MCF 10A (cell line): ENCODE measurements around the gene WDFY2. TPM values are rescaled to one million over a fixed set of nuclear protein-coding genes. Genes with fewer than 3 reads are reported as not detected.
"Not testable (repeated sequence)": the region's sequence is repeated elsewhere in the genome, so short reads cannot be mapped to it uniquely, and the experiment has no call there.

ENCODE experiments used
- BruUV-seq: library from RNA; stranded (reverse); fragments of 400-500 nt; replicated peaks from 2 replicates; lab custom pipeline; 2021; lab: Mats Ljungman, UMichigan
- CTCF ChIA-PET: fragments of 300-600 bp; sonication (Branson Sonifier 250); formaldehyde crosslinking; extraction: SDS; loops from one replicate; lab custom pipeline; 2021; ENCODE audit warnings: antibody characterized with exemption, inconsistent platforms; lab: Yijun Ruan, JAX
- POLR2A ChIA-PET: fragments of 300-600, 350-650 bp; sonication (Branson Sonifier 250); formaldehyde crosslinking; extraction: SDS; loops from one replicate; lab custom pipeline; 2020; ENCODE audit warnings: antibody characterized with exemption, inconsistent platforms; lab: Yijun Ruan, JAX
- DNase-seq: peaks from one replicate; pipeline ENCODE4 v3.0.0-alpha.2; 2018; ENCODE audit not compliant: unreplicated experiment
- H3K27ac Mint-ChIP-seq: one replicate; pipeline ENCODE4 v1.8.0; 2022; ENCODE audit warnings: mild to moderate bottlenecking, low read depth, mixed read lengths; ENCODE audit not compliant: unreplicated experiment
- H3K27me3 Mint-ChIP-seq: one replicate; pipeline ENCODE4 v1.8.0; 2022; ENCODE audit warnings: mixed read lengths; ENCODE audit not compliant: insufficient read depth, unreplicated experiment
- H3K36me3 Mint-ChIP-seq: one replicate; pipeline ENCODE4 v1.8.0; 2022; ENCODE audit warnings: mild to moderate bottlenecking, moderate library complexity, mixed read lengths; ENCODE audit not compliant: insufficient read depth, unreplicated experiment
- H3K4me1 Mint-ChIP-seq: one replicate; pipeline ENCODE4 v1.8.0; 2022; ENCODE audit warnings: mixed read lengths; ENCODE audit not compliant: insufficient read depth, unreplicated experiment
- H3K4me3 Mint-ChIP-seq: one replicate; pipeline ENCODE4 v1.8.0; 2022; ENCODE audit warnings: mild to moderate bottlenecking, moderate library complexity, mixed read lengths; ENCODE audit not compliant: unreplicated experiment
- H3K9me3 Mint-ChIP-seq: one replicate; pipeline ENCODE4 v1.8.0; 2022; ENCODE audit warnings: mixed read lengths; ENCODE audit not compliant: unreplicated experiment
- intact Hi-C: fragments of 100-400 bp; cut with micrococcal nuclease; formaldehyde crosslinking; loops from 2 replicates; pipeline ENCODE4 v1.14.1; 2022
- total RNA-seq: library from RNA; stranded (reverse); gene quantifications from 2 replicates; pipeline ENCODE4 v1.2.3, GENCODE V29; 2022
- TF ChIP-seq, protein P1 (sequence below): fragments of 200-600 bp; IDR thresholded peaks from one replicate; pipeline ENCODE4 v1.8.0; 2022; ENCODE audit warnings: antibody characterized with exemption, mild to moderate bottlenecking; ENCODE audit not compliant: unreplicated experiment

The WDFY2 gene
- total RNA-seq, 1 experiment from 2014 or later: 56.2 TPM

DNA sequence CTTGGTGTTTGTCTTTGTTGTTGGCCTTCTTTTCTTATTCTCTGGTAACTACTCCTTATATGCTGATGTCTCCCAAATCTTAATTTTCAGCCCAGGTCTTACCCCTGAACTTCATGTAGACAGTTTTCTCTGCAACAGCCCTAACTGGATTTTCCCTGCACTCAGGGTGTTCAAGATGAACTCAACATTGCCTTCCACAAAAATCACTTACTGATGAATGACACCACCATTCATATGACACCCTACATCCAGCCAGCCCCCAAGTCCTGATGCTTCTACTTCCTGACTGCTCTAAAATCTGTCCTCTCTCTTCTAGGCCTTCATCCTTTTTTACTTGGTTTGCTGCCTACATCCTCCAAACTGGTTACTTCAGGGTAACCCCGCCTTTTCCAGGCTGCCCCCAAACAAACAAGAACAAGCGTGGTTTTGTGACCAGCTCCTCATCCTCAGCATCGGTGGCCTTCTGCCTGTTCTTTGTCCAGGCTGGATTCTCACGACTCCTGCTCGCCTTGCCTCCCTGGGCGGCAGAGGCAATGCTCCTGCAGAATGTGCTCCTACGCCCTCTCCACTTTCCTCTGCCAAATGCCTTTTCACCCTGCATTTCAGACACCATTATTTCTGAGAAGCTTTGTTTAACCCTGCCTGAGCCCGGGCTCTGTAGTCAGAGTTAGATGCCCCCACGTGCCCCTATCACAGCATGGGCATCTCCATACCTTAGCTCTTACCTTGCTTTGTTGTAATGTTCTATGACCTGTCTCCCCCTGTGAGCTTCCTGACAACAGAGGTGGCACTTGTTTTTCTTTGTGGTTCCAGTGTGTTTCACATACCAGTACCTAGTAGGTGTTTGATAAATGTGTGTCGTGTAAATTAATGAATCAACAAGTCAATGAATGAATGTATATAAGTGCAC, 61.8 kb downstream of the WDFY2 start:
- peak overlapping the region; percentile 52 for H3K4me3 Mint-ChIP-seq
- peaks cover under 1% of the 10 kb centered on the region for H3K9me3 Mint-ChIP-seq
- H3K27ac Mint-ChIP-seq: peak overlapping the region; percentile 95
- ChIA-PET POLR2A (interaction anchor here (0.6 to 2.6 kb wide), 22 partner anchors 9 to 339 kb away, joined by 3 to 37 read pairs (median 5); partner anchors contain the start of gene INTS6), CTCF (interaction anchor here (0.5 kb wide), 1 partner anchor 724 kb away, joined by 3 read pairs; no protein-coding TSS in a partner anchor)
- TF ChIP-seq, protein P1, sequence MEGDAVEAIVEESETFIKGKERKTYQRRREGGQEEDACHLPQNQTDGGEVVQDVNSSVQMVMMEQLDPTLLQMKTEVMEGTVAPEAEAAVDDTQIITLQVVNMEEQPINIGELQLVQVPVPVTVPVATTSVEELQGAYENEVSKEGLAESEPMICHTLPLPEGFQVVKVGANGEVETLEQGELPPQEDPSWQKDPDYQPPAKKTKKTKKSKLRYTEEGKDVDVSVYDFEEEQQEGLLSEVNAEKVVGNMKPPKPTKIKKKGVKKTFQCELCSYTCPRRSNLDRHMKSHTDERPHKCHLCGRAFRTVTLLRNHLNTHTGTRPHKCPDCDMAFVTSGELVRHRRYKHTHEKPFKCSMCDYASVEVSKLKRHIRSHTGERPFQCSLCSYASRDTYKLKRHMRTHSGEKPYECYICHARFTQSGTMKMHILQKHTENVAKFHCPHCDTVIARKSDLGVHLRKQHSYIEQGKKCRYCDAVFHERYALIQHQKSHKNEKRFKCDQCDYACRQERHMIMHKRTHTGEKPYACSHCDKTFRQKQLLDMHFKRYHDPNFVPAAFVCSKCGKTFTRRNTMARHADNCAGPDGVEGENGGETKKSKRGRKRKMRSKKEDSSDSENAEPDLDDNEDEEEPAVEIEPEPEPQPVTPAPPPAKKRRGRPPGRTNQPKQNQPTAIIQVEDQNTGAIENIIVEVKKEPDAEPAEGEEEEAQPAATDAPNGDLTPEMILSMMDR: no peak
- H3K4me1 Mint-ChIP-seq: peaks cover 40% of the 10 kb centered on the region
- no TSS peak for BruUV-seq
- peaks cover 21% of the 10 kb centered on the region for H3K36me3 Mint-ChIP-seq
- DNase-seq: no peak
- intact Hi-C loops: loop anchor here (2.0 kb wide), 1 partner anchor 83 kb away; no protein-coding TSS in a partner anchor
- no peaks in the 10 kb centered on the region for H3K27me3 Mint-ChIP-seq

DNA sequence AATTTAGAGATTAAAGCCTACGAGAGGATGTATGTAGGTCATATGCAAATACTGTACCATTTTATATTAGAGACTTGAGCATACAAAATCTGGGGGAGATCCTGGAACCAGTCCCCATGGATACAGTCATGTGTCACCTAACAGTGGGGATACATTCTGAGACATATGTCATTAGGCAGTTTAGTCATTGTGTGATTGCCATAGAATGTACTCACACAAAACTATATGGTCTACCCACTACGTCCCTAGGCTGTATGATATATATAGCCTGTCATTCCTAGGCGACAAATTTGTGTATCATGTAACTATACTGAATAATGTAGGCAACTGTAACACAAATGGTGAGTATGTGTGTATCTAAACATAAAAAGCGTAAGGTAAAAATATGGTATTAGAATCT, 62.8 kb downstream of the WDFY2 start:
- ChIA-PET CTCF (no interaction called here), POLR2A (interaction anchor here (0.7 to 1.8 kb wide), 3 partner anchors 12 to 255 kb away, joined by 3 to 4 read pairs (median 3); no protein-coding TSS in a partner anchor)
- peaks cover 20% of the 10 kb centered on the region for H3K36me3 Mint-ChIP-seq
- H3K9me3 Mint-ChIP-seq: peaks cover 8% of the 10 kb centered on the region
- no TSS peak for BruUV-seq
- H3K4me3 Mint-ChIP-seq: no peak overlapping the region
- H3K27me3 Mint-ChIP-seq: no peaks in the 10 kb centered on the region
- no peak for DNase-seq
- peak overlapping the region; percentile 95 for H3K27ac Mint-ChIP-seq
- H3K4me1 Mint-ChIP-seq: peaks cover 46% of the 10 kb centered on the region
- intact Hi-C loops: no loop called here
- TF ChIP-seq, protein P1: no peak

DNA sequence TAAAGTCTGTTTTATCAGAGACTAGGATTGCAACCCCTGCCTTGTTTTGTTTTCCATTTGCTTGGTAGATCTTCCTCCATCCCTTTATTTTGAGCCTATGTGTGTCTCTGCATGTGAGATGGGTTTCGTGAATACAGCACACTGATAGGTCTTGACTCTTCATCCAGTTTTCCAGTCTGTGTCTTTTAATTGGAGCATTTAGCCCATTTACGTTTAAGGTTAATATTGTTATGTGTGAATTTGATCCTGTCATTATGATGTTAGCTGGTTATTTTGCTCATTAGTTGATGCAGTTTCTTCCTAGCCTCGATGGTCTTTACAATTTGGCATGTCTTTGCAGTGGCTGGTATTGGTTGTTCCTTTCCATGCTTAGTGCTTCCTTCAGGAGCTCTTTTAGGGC, 67.9 kb downstream of the WDFY2 start:
- H3K27me3 Mint-ChIP-seq, H3K27ac Mint-ChIP-seq, BruUV-seq, CTCF ChIA-PET, H3K4me3 Mint-ChIP-seq, DNase-seq, intact Hi-C loops, H3K4me1 Mint-ChIP-seq: not testable (repeated sequence)
- Mint-ChIP-seq H3K9me3 (peaks cover 28% of the 10 kb centered on the region), H3K36me3 (peaks cover 38% of the 10 kb centered on the region)
- POLR2A ChIA-PET: interaction anchor here (1.1 kb wide), 1 partner anchor 207 kb away, joined by 3 read pairs; no protein-coding TSS in a partner anchor

DNA sequence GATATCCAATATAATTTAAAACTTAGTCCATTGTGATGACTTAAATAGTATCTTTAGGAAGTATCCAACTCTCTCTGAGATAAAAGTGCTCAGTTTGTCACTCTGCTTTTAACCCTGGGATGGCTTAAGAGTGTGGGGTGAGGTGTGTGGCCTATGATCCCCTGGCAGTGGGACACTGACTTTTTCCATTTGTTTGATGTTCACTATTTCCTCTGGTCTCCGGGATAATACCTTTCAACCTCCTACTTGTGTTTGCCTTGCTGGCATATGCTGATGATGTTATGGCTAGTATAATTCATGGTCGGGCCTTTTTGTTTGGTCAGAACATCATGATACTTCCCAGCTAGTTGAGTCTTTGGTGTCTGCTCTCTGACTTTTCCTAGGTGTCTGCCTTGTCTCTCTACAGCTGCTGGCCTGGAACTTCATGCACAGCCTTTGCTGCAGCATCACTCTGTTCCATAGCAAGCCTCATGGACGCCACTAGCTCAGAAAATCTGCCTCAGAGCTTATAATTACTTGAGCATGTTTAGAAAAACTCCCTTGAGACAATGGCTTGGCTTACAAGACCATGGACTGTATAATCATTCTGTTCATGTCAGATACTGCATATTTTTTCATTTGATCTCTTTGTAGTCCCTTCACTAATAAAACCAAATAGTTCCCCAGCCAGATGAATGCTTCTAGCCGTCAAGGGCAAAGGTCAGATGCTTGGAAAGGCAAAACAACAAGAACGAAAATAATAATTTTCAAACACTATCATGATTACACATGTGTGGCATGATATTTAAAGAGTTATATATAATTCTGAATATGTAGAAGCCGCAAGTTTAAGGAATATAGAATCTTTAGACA, 75.2 kb downstream of the WDFY2 start:
- peaks cover 55% of the 10 kb centered on the region for H3K36me3 Mint-ChIP-seq
- DNase-seq: no peak
- intact Hi-C loops: no loop called here
- peaks cover 29% of the 10 kb centered on the region for H3K9me3 Mint-ChIP-seq
- CTCF ChIA-PET: interaction anchor here (0.6 to 1.1 kb wide), 2 partner anchors 21 to 24 kb away, joined by 3 to 4 read pairs; no protein-coding TSS in a partner anchor
- BruUV-seq: no TSS peak
- H3K27ac Mint-ChIP-seq: peak overlapping the region; percentile 59
- peaks cover 9% of the 10 kb centered on the region for H3K4me1 Mint-ChIP-seq
- H3K27me3 Mint-ChIP-seq: no peaks in the 10 kb centered on the region
- no peak overlapping the region for H3K4me3 Mint-ChIP-seq
- POLR2A ChIA-PET: no interaction called here
- TF ChIP-seq, protein P1: no peak
